DMS53 treated with DMSO at 0.1 percent for 48 hours (cell line): Measurements from ENCODE around the gene DDX10.

Source experiments
- DNase-seq: peaks from one replicate; lab custom pipeline; 2025; ENCODE audit not compliant: unreplicated experiment; lab: John Stamatoyannopoulos, UW

DDX10 gene

GRCh38 chr11:108866781-108867180 lies 201.9 kb downstream of the DDX10 start:
- peak; percentile 16 for DNase-seq

- no peak for DNase-seq
Observed at GRCh38 chr11:108870373-108871020, 205.6 kb downstream of the DDX10 start.

DNA sequence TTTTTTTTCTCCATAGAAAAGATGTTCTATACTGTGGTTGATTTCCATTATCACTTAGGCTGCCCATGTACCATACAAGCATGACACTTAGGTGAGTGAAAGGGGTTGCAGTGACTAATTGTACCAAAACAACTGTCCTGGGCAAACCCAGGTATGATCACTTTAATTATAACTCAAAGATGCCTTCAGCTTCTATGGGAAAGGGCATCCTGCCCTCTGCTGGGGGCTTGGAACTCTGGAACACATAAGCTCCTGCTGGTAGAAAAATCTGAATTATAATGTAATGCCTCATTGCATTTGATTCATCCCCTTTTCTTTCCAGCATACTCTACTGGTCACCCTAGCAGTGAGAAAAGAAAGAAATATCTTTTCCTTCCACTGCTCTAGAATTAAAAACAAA lies 206.3 kb downstream of the DDX10 start:
- DNase-seq = no peak

DNA sequence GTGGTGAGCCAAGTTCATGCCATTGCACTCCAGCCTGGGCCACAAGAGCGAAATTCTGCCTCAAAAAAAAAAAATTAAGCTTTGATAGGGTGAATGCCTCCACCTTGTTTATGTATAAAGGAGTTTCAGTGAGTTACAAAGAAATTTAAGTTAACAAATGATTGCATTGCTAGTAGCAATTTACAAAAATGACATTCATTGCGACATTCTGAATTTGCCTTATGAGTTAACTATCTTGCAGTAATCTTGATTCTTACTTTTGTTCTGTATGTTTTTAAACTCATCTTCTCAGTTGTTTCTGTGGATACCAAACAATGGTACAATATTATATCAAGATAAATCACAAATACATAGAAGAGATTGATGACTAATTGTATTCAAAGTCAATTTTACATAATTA lies 207.0 kb downstream of the DDX10 start:
- DNase-seq = no peak

GRCh38 chr11:108872781-108873291 lies 208.0 kb downstream of the DDX10 start:
- DNase-seq = no peak

DNA sequence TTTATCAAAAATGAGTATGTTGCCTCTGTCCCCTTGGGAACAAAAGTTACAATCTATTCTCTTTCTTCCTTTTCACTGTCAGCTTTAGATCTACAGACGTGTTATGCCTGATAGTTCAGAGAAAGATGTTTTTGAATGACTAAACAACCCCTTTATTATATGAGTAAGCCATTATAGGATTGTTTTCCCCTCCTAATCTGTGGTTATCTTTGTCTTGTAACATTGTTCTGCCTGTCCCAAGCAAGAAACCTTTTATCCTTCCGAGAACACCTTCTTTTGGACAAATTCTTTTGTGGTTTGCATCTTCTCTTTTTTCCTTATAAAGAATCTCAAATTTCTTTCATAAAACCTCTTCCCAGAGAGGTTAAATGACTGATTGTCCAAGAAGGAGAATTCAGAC lies 208.4 kb downstream of the DDX10 start:
- no peak for DNase-seq

DNA sequence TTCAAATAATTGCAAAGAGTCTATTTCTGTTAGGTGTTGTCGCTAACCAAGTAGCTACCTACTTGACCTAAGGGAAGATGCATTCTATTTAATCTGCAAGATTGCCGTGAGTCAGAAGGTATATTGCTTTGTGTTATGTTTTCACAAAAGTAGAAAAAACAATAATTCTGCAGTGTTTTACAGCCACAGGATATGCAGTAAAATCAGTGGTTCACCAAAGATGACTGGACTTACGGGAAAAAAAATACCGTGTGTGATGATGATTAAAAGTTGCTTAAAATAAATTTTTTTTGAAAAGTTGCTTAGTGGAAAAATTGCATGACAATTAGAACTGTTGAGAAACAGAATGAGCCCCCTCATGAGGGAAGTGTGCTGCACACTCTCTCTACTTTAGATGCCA lies 209.1 kb downstream of the DDX10 start:
- DNase-seq = no peak

DNA sequence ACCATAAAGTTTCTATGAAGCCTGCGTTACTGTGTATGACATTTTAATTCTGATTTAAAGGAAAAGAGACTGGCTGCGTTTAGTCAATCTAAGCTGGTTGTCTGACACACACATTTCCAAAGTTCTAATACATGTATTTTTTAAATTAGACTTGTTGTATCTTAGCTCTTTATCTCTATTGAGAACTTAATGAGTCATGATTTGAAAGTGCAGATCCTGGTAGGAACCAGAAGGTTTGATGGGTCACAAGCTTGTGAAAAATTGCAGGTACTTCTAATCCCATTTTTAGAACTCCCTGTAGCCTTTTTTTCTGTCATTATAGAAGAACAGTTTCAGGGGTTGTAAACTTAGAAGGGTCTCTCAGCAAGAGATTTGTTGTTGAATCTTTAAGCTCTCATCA lies 210.3 kb downstream of the DDX10 start:
- no peak for DNase-seq

DNA sequence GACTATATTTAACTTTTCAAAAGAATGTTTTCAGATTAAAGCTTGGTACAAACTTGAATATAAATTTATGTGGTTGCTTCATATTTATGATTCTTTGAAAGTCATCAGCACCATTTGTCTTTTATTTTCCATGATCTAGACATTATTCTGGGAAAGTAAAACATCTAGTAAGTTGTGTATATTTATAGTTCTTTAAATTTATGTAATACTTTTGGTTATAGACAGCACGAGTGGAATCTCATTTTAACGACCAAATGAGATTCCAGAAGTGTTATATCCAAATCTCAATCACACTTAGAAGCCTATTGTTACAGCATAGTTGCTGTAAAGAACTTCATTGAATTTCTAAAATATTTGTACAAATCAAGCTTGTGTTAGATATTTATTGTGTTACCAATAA lies 212.3 kb downstream of the DDX10 start:
- no peak for DNase-seq

- no peak for DNase-seq
Observed at GRCh38 chr11:108880510-108880909, 215.6 kb downstream of the DDX10 start.

GRCh38 chr11:108881131-108881530 lies 216.3 kb downstream of the DDX10 start:
- DNase-seq = no peak

DNA sequence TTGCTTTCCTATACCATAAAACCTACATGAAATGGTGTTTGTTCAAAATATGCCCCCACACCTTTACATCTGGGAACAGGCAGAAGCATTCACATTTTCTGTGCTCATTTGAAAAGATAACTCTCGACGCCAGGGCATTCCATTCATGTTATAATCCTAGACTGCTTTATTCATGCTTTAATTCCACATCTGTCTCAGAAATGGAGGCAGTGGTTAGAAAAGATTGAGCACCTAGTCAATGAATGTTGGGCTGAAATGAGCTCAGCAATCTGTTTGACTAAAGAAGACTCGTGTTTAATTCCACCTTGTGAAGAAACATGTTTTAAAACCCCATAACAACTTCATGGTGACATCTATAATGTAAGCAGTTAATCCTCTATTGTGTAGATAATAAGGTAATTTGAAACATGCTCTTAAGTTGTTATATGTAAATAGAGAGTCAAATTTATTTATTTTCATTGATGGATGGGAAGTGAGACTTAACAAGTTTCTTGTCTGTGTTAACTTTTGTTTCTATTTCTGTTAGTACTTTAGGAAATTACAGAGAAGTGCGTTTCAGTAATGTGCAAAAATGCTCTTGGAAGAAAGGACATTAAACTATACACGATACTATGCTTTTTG lies 217.5 kb downstream of the DDX10 start:
- DNase-seq = no peak

GRCh38 chr11:108886005-108886659 lies 221.3 kb downstream of the DDX10 start:
- no peak for DNase-seq

DNA sequence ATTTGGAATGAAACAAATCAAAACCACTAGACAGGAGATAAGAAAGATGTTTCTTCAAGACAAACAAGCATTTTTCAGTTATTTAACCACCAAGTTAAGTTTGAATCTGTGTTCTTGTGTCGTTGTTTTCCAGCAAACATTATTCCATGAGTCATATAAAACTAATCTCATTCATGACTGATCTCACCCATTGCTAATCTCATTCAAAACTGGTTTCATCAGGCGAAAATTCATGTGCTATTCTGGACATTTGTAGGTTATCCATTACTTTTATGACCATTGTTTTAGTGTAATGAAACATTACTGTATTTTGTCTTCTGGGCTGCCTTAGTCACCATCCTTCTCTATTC lies 221.8 kb downstream of the DDX10 start:
- no peak for DNase-seq

- no peak for DNase-seq
Observed at GRCh38 chr11:108887436-108888238, 222.8 kb downstream of the DDX10 start.

DNA sequence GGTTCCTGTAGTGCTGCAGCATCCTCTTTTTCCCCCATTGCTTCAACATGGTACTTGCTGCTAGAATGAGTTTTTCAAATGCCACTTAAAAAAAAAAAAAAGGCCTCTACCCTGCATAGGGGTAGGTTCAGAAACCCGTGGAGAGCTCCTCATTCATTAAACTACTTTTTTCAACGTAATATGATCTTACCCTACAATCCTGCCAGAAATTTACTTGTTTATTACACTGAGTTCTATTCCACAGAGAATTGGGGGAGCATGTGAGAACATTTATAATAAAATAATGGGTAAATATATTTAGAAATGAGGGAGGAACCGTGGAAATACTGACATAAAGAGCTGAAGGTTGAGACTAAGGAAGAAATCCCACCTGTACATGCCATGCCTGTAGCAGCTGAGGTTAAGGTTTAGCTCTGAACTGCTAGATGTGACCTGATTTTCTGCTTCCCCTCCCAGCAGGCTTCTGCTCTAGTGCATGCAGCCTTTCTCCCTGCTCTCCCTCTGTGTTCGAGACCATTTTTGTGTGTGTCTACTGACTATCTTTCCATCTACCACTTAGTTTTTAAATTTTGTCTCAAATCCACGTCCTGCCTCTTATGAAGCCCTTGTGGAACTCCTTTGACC lies 225.7 kb downstream of the DDX10 start:
- DNase-seq = no peak

GRCh38 chr11:108891143-108891542 lies 226.3 kb downstream of the DDX10 start:
- DNase-seq = no peak

DNA sequence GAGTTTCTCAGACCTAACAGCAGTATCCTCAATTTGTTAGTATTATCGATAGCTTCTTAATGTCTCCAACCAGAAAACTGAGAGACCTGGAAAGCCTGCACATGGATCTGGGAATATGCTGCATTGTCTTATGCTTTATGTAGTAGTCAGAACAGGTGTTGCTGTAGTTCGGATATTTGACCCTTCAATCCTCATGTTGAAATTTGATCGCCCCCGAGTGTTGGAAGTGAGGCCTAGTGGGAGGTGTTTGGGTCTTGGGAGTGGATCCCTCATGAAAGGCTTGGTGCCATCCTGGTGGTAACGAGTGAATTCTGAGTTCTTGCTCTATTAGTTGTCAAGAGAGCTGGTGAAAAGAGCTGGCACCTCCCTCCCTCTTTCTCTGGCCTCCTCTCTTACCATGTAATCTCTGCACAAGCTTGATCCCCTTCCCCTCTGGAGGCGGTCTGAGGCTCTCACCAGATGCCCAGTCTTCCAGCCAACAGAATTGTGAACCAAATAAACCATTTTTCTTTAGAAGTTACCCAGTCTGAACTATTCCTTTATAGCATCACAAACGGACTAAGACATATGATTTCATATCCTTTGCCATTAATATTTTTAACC lies 227.1 kb downstream of the DDX10 start:
- no peak for DNase-seq

- DNase-seq = no peak
Observed at GRCh38 chr11:108895579-108896480, 231.0 kb downstream of the DDX10 start.

- no peak for DNase-seq
Observed at GRCh38 chr11:108897071-108897481, 232.2 kb downstream of the DDX10 start.
